ENCODE measurements around the gene PRKCA.

Gene PRKCA

DNA sequence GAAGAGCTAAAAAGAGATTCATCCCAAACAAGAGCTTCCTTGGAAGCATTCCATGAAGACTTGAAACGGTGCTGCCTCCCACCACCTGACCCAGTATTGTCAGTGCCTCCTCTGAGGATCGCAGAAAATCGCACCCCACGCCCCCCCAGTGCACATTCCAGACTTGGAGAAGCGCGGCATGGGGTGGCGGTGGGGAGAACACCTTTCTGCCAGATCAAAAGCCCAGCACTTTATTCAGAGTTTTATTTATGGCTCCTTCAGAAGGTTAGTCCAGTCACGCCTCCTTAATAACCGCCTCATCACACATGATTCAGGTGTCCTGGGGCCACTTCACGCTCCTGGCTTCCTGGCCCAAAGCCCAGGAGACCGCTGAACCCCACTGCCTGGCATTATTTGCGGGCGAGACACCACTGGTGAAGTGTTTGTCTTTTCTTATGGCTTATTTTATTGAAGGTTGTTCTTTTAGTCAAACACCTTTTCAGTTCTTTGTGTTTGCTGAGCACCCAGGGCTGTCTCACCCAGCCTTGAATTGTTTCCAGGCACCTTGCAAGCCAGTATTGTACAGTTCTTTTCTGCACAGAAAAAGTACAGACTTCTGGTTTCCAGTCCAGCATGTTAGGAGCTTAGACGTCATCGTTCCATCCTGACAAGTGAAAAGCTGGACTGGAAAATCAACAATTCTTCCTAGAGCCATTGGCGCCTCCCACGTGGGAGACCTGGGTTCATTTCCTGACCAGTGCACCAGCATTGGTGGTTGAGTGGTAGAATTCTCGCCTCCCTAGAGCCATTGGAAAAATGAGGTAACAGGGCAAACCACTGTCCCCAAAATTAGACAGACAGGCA, 452.9 kb downstream of the PRKCA start:
- no peak for DNase-seq (ENCODE audit: low read depth)
- no peak for TF ChIP-seq CTCF (conservative IDR thresholded peaks at IDR 0.05; ENCODE audit: control insufficient read depth, insufficient read depth, low read depth, low read length)
- no peak overlapping the region for H3K4me3 ChIP-seq (ENCODE audit: control insufficient read depth, low read depth, low read length)

- TF ChIP-seq CTCF (conservative IDR thresholded peaks at IDR 0.05; ENCODE audit: control insufficient read depth, insufficient read depth, low read depth, low read length), result no peak
- DNase-seq (ENCODE audit: low read depth), result no peak
- H3K4me3 ChIP-seq (ENCODE audit: control insufficient read depth, low read depth, low read length), result no peak overlapping the region
Observed at GRCh38 chr17:66755944-66756290, 453.5 kb downstream of the PRKCA start.

DNA sequence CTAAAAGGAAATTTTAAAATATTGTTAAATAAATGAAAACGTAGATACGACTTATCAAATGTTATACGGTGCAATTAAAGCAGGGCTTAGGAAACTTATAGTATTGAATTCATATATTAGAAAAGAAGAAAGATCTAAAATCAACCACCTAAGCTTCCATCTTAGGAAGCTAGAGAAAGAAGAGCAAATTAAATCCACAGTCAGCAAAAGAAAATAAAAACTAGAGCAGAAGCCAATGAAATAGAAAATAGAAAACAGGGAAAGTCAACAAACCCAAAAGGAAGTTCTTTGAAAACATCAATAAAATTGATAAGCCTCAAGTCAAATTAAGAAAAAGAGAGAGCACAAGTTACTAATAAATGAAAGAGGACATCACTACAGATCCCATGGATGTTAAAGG, 457.9 kb downstream of the PRKCA start:
- no peak for TF ChIP-seq CTCF (conservative IDR thresholded peaks at IDR 0.05; ENCODE audit: control insufficient read depth, insufficient read depth, low read depth, low read length)

DNA sequence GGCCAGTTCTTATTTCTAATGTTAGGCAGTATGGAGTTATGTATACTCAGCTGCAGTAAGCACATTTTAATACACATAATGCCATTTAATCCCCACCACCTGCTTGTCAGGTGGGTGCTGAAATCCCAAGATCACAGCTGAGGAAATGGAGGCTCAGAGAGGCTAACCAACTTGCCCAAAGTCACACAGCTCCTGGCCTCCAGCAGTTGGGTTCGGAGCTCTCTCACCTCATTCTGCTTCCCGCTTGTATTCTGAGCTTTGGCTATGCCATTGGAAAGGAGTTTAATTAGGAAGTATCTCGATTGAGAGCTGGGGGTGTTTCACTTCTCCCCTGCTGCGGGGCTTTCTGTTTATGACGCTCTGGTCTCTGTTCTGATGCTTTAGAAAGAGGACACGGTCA, 459.9 kb downstream of the PRKCA start:
- no peak for TF ChIP-seq CTCF (conservative IDR thresholded peaks at IDR 0.05; ENCODE audit: control insufficient read depth, insufficient read depth, low read depth, low read length)
- no peak for DNase-seq (ENCODE audit: low read depth)
- no peak overlapping the region for H3K4me3 ChIP-seq (ENCODE audit: control insufficient read depth, low read depth, low read length)

More for the DNA sequence above, 457.9 kb downstream of the PRKCA start:
- H3K4me3 ChIP-seq (ENCODE audit: control insufficient read depth, low read depth, low read length), result no peak overlapping the region
- no peak for DNase-seq (ENCODE audit: low read depth)

GRCh38 chr17:66763056-66763455, 460.6 kb downstream of the PRKCA start:
- DNase-seq (ENCODE audit: low read depth), result no peak
- TF ChIP-seq CTCF (conservative IDR thresholded peaks at IDR 0.05; ENCODE audit: control insufficient read depth, insufficient read depth, low read depth, low read length), result no peak
- no peak overlapping the region for H3K4me3 ChIP-seq (ENCODE audit: control insufficient read depth, low read depth, low read length)

- TF ChIP-seq CTCF (conservative IDR thresholded peaks at IDR 0.05; ENCODE audit: control insufficient read depth, insufficient read depth, low read depth, low read length), result no peak
- no peak for DNase-seq (ENCODE audit: low read depth)
- H3K4me3 ChIP-seq (ENCODE audit: control insufficient read depth, low read depth, low read length), result no peak overlapping the region
Observed at GRCh38 chr17:66764506-66764905, 462.1 kb downstream of the PRKCA start.
